Endodermal cell (in vitro differentiated cells): Measurements from ENCODE around the gene IGFBP2. TPM values are rescaled to one million over a fixed set of nuclear protein-coding genes. Genes with fewer than 3 reads are reported as not detected.
A peak's percentile ranks its signal among the peaks of the same experiment; 100 is the strongest.

Source experiments
- DNase-seq: peaks from one replicate; pipeline ENCODE4 v3.0.0-alpha.2; 2017
- H3K27ac ChIP-seq: 2 replicates; pipeline ENCODE4 v1.5.1; 2013; ENCODE audit warnings: mild to moderate bottlenecking, low read depth, low read length, moderate library complexity
- H3K27me3 ChIP-seq: 2 replicates; pipeline ENCODE4 v1.6.1; 2013; ENCODE audit warnings: mild to moderate bottlenecking, low read length, moderate library complexity; ENCODE audit not compliant: insufficient read depth, control insufficient read depth, poor library complexity, severe bottlenecking
- H3K36me3 ChIP-seq: 2 replicates; pipeline ENCODE4 v1.7.0; 2013; ENCODE audit warnings: mild to moderate bottlenecking, low read length, moderate library complexity; ENCODE audit not compliant: control insufficient read depth, insufficient read depth
- H3K4me1 ChIP-seq: one replicate; pipeline ENCODE4 v1.7.0; 2013; ENCODE audit warnings: low read length; ENCODE audit not compliant: control insufficient read depth, insufficient read depth
- H3K4me3 ChIP-seq: 2 replicates; pipeline ENCODE4 v1.5.1; 2013; ENCODE audit warnings: mild to moderate bottlenecking, low read length, moderate library complexity
- H3K9ac ChIP-seq: 2 replicates; pipeline ENCODE4 v1.6.1; 2013; ENCODE audit warnings: mild to moderate bottlenecking, low read length, moderate library complexity; ENCODE audit not compliant: poor library complexity, severe bottlenecking; ENCODE audit errors: extremely low read depth
- H3K9me3 ChIP-seq: 2 replicates; pipeline ENCODE4 v1.6.1; 2013; ENCODE audit warnings: mild to moderate bottlenecking, low read length, moderate library complexity; ENCODE audit not compliant: control insufficient read depth
- H3K27ac Mint-ChIP-seq: 2 replicates; pipeline ENCODE4 v1.8.0; 2020; ENCODE audit warnings: mixed read lengths
- H3K27me3 Mint-ChIP-seq: 2 replicates; pipeline ENCODE4 v1.8.0; 2021; ENCODE audit warnings: mild to moderate bottlenecking, mixed read lengths; ENCODE audit not compliant: insufficient read depth
- H3K36me3 Mint-ChIP-seq: 2 replicates; pipeline ENCODE4 v1.8.0; 2020; ENCODE audit warnings: low read depth, mixed read lengths
- H3K4me1 Mint-ChIP-seq: 2 replicates; pipeline ENCODE4 v1.8.0; 2020; ENCODE audit warnings: mixed read lengths
- H3K4me3 Mint-ChIP-seq: 2 replicates; pipeline ENCODE4 v1.8.0; 2020; ENCODE audit warnings: mild to moderate bottlenecking, moderate library complexity, mixed read lengths
- H3K9me3 Mint-ChIP-seq: 2 replicates; pipeline ENCODE4 v1.8.0; 2020; ENCODE audit warnings: mild to moderate bottlenecking, mixed read lengths
- CTCF ChIP-seq: fragments of 200-600 bp; sonication (generic); conservative IDR thresholded peaks from 2 replicates; pipeline ENCODE4 v1.5.0; 2021; ENCODE audit warnings: antibody characterized with exemption, mild to moderate bottlenecking
- WGBS, 2 experiments: methylation state at CpG; one replicate each; pipeline versions ENCODE4 v1.1.5 to v1.1.7; 2013; ENCODE audit warnings: missing lambda C conversion rate in 2 of 2, mixed read lengths in 1 of 2; ENCODE audit not compliant: insufficient coverage in 1 of 2, insufficient read length in 1 of 2; 5-methylcytosine and 5-hydroxymethylcytosine counted together
- total RNA-seq, 2 donors: library from RNA; stranded (reverse); fragmentation: NEBNext Ultra II Directional in 1 of 2; extraction: Animal tissue kit (Norgen Biotek cat#: 25700) in 1 of 2; gene quantifications; 2 replicates in 1 of 2; 3 replicates in 1 of 2; pipeline ENCODE4 v1.2.1, GENCODE V29; 2021

The IGFBP2 gene
- total RNA-seq, 2 donors from 2014 or later = 80.8 to 313 TPM

DNA sequence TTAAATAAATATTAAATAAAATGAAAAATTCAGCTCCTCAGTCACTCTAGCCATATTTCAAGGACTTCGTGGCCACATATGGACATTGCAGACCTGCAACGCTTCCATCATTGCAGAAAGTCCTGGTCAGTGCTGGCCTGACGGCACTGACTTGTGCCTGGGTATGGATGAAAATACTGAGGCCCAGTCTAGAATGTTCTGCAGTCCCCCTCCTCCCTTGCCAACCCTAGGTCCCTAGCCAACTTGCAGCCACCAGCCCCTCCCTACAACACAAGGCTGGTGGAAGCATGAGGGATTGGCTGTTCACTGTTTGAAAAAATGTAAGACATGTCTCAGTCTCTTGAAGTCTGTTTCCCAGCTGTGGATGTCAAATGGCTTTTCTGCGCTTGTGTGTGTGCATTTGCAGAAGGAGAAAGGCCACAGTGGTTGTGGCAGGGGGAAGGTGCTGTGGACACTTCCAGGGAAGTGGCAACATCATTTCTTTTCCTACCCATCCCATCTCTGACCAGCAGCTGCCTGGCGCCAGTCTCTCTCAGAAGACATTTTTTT lies 52.2 kb downstream of the IGFBP2 start:
- H3K27ac Mint-ChIP-seq = no peak overlapping the region
- Histone ChIP-seq H3K4me1 (peaks cover 12% of the 10 kb centered on the region), H3K9ac (no peak overlapping the region), H3K9me3 (no peaks in the 10 kb centered on the region), H3K27me3 (no peaks in the 10 kb centered on the region), H3K36me3 (peaks cover 33% of the 10 kb centered on the region), H3K27ac (no peak overlapping the region), H3K4me3 (no peak overlapping the region)
- no peak for TF ChIP-seq CTCF
- H3K4me1 Mint-ChIP-seq = peaks cover 11% of the 10 kb centered on the region
- DNase-seq = no peak
- peaks cover 18% of the 10 kb centered on the region for H3K27me3 Mint-ChIP-seq
- WGBS, 2 experiments = 98 to 100% methylated on average over 1 to 4 of the region's 5 CpGs
- no peaks in the 10 kb centered on the region for H3K36me3 Mint-ChIP-seq
- H3K4me3 Mint-ChIP-seq = no peak overlapping the region
- no peaks in the 10 kb centered on the region for H3K9me3 Mint-ChIP-seq

GRCh38 chr2:216687111-216687510 lies 53.9 kb downstream of the IGFBP2 start:
- Histone ChIP-seq H3K27ac (no peak overlapping the region), H3K36me3 (peaks cover 33% of the 10 kb centered on the region), H3K4me1 (peaks cover 12% of the 10 kb centered on the region), H3K27me3 (no peaks in the 10 kb centered on the region), H3K9me3 (no peaks in the 10 kb centered on the region), H3K4me3 (no peak overlapping the region), H3K9ac (no peak overlapping the region)
- no peak for DNase-seq
- H3K4me3 Mint-ChIP-seq = no peak overlapping the region
- H3K27ac Mint-ChIP-seq = no peak overlapping the region
- peaks cover 32% of the 10 kb centered on the region for H3K27me3 Mint-ChIP-seq
- peaks cover 10% of the 10 kb centered on the region for H3K4me1 Mint-ChIP-seq
- H3K9me3 Mint-ChIP-seq = no peaks in the 10 kb centered on the region
- 87 to 95% methylated on average over 2 to 5 of the region's 5 CpGs for WGBS, 2 experiments
- no peaks in the 10 kb centered on the region for H3K36me3 Mint-ChIP-seq
- no peak for TF ChIP-seq CTCF

DNA sequence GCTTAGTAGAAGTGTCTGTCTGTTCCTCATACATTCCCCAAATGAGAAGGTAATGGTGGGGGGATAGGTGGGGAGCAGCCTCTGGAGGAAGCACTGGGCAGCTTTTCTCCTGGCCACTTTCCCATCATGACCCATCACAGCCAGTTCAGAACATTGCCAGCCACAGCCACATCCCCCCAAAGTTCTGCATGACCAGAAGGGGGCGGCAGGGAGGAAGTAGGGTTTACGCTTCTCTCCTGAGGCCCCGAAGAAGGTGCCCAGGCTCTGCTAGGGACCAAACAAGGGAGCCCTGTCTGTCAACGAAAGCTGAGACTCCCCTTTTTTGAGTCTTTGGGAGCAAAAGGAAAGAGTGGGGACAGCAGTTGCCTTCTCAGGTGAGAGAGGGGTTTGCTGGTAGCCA lies 54.4 kb downstream of the IGFBP2 start:
- Histone ChIP-seq H3K9ac (no peak overlapping the region), H3K27me3 (no peaks in the 10 kb centered on the region), H3K36me3 (peaks cover 33% of the 10 kb centered on the region), H3K4me3 (no peak overlapping the region), H3K27ac (no peak overlapping the region), H3K9me3 (no peaks in the 10 kb centered on the region), H3K4me1 (peaks cover 12% of the 10 kb centered on the region)
- peak; percentile 92 for DNase-seq
- TF ChIP-seq CTCF = peak; percentile 81
- H3K9me3 Mint-ChIP-seq = no peaks in the 10 kb centered on the region
- H3K27me3 Mint-ChIP-seq = peaks cover 37% of the 10 kb centered on the region
- 61 to 64% methylated on average over 3 to 4 of the region's 4 CpGs for WGBS, 2 experiments
- peaks cover 8% of the 10 kb centered on the region for H3K4me1 Mint-ChIP-seq
- no peak overlapping the region for H3K27ac Mint-ChIP-seq
- H3K4me3 Mint-ChIP-seq = no peak overlapping the region
- no peaks in the 10 kb centered on the region for H3K36me3 Mint-ChIP-seq
